Chondrocyte (in vitro differentiated cells): ENCODE data around the gene PLAGL2. TPM values are rescaled to one million over a fixed set of nuclear protein-coding genes. Genes with fewer than 3 reads are reported as not detected.

ENCODE experiments used
- DNase-seq: peaks from one replicate; pipeline ENCODE4 v3.0.0; 2021; ENCODE audit warnings: mixed read lengths, low spot score
- H3K27ac Mint-ChIP-seq: one replicate; pipeline ENCODE4 v1.8.0; 2021; ENCODE audit warnings: mild to moderate bottlenecking, moderate library complexity, mixed read lengths; ENCODE audit not compliant: unreplicated experiment
- H3K27me3 Mint-ChIP-seq: 2 replicates; pipeline ENCODE4 v1.8.0; 2021; ENCODE audit warnings: low read depth, mixed read lengths
- H3K36me3 Mint-ChIP-seq: 2 replicates; pipeline ENCODE4 v1.8.0; 2021; ENCODE audit warnings: low read depth, mixed read lengths
- H3K4me1 Mint-ChIP-seq: 2 replicates; pipeline ENCODE4 v1.8.0; 2021; ENCODE audit warnings: low read depth, mild to moderate bottlenecking, mixed read lengths
- H3K4me3 Mint-ChIP-seq: one replicate; pipeline ENCODE4 v1.8.0; 2021; ENCODE audit warnings: mild to moderate bottlenecking, moderate library complexity, mixed read lengths; ENCODE audit not compliant: unreplicated experiment
- H3K9me3 Mint-ChIP-seq: 2 replicates; pipeline ENCODE4 v1.8.0; 2021; ENCODE audit warnings: low read depth, mixed read lengths
- total RNA-seq: library from RNA; stranded (reverse); gene quantifications from 3 replicates; pipeline ENCODE4 v1.2.1, GENCODE V29; 2021
- TF ChIP-seq, protein P1 (sequence below): fragments of 200-600 bp; sonication (generic); IDR thresholded peaks from 2 replicates; pipeline ENCODE4 v1.5.0; 2021; ENCODE audit warnings: antibody characterized with exemption, mild to moderate bottlenecking, moderate library complexity

Gene PLAGL2
- total RNA-seq, 1 donor from 2014 or later: 16.4 TPM

DNA sequence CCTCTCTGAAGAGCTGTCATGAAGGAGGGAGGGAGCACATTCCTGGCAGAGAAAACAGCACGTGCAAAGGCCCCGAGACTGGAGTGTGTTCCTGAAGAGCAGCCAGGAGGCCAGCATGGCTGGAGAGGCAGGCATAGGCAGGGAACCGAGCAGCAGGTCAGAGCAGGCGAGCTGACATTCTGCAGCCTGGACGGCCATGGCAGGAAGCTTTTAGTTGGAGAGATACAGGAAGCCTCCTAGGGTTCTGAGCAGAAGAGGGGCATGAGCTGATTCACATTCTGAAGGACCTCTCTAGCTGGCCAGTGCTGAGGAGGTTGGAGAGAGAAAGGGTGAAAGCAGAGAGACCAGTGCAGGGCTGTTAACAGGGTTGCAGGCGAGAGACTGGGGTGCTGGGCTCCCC lies 29.9 kb upstream of the PLAGL2 start:
- DNase-seq: peak; percentile 49
- H3K27me3 Mint-ChIP-seq: no peaks in the 10 kb centered on the region
- no peaks in the 10 kb centered on the region for H3K9me3 Mint-ChIP-seq
- no peak overlapping the region for H3K27ac Mint-ChIP-seq
- TF ChIP-seq, protein P1, sequence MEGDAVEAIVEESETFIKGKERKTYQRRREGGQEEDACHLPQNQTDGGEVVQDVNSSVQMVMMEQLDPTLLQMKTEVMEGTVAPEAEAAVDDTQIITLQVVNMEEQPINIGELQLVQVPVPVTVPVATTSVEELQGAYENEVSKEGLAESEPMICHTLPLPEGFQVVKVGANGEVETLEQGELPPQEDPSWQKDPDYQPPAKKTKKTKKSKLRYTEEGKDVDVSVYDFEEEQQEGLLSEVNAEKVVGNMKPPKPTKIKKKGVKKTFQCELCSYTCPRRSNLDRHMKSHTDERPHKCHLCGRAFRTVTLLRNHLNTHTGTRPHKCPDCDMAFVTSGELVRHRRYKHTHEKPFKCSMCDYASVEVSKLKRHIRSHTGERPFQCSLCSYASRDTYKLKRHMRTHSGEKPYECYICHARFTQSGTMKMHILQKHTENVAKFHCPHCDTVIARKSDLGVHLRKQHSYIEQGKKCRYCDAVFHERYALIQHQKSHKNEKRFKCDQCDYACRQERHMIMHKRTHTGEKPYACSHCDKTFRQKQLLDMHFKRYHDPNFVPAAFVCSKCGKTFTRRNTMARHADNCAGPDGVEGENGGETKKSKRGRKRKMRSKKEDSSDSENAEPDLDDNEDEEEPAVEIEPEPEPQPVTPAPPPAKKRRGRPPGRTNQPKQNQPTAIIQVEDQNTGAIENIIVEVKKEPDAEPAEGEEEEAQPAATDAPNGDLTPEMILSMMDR: no peak
- no peak overlapping the region for H3K4me3 Mint-ChIP-seq
- H3K36me3 Mint-ChIP-seq: peaks cover 40% of the 10 kb centered on the region
- H3K4me1 Mint-ChIP-seq: peaks cover 5% of the 10 kb centered on the region

DNA sequence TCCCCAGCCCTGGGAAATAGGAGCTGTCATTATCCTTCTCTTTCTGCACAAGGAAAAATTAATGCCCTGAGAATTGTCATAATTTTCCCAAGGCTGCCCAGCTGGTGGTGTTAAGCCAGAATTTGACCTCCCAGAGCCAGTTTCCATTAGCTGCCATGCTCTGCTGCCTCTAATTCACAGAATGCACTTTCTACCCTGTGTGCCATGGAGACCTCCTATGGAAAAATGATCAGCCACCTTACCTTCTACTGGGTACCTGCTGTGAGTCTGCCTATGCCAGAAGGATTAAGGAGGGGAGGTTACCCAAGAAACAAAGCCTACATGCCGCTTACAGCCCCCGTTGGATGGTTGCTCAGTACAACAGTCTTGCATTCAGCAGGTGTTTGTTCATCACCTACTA lies 29.3 kb upstream of the PLAGL2 start:
- TF ChIP-seq, protein P1: no peak
- peak; percentile 2 for DNase-seq
- peaks cover 5% of the 10 kb centered on the region for H3K4me1 Mint-ChIP-seq
- no peak overlapping the region for H3K4me3 Mint-ChIP-seq
- no peaks in the 10 kb centered on the region for H3K9me3 Mint-ChIP-seq
- no peaks in the 10 kb centered on the region for H3K27me3 Mint-ChIP-seq
- peaks cover 43% of the 10 kb centered on the region for H3K36me3 Mint-ChIP-seq
- H3K27ac Mint-ChIP-seq: no peak overlapping the region

DNA sequence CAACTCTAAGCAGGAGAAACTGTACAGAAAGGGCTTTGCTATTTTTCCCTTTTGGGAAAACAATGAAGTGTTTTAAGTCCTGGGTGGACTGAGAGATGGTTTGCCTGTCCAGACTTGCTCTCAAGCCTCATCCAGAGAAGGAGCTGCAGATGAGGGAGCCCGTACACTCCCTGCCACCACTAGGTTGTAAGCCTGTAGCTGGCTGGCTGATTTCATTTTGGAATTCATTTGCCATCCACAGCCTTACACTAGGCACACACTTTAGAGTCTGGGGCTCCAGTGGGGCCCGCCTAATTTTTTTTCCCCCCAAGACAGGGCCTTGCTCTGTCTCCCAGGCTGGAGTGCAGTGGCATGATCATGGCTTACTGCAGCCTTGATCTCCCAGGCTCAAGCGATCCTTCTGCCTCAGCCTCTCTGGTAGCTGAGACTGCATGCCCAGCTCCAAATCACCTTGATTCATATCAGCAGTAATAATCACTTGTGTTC lies 28.5 kb upstream of the PLAGL2 start:
- Mint-ChIP-seq H3K4me3 (no peak overlapping the region), H3K27ac (no peak overlapping the region), H3K27me3 (no peaks in the 10 kb centered on the region), H3K36me3 (peaks cover 50% of the 10 kb centered on the region), H3K9me3 (no peaks in the 10 kb centered on the region), H3K4me1 (peaks cover 5% of the 10 kb centered on the region)
- TF ChIP-seq, protein P1: no peak
- DNase-seq: peak; percentile 30

DNA sequence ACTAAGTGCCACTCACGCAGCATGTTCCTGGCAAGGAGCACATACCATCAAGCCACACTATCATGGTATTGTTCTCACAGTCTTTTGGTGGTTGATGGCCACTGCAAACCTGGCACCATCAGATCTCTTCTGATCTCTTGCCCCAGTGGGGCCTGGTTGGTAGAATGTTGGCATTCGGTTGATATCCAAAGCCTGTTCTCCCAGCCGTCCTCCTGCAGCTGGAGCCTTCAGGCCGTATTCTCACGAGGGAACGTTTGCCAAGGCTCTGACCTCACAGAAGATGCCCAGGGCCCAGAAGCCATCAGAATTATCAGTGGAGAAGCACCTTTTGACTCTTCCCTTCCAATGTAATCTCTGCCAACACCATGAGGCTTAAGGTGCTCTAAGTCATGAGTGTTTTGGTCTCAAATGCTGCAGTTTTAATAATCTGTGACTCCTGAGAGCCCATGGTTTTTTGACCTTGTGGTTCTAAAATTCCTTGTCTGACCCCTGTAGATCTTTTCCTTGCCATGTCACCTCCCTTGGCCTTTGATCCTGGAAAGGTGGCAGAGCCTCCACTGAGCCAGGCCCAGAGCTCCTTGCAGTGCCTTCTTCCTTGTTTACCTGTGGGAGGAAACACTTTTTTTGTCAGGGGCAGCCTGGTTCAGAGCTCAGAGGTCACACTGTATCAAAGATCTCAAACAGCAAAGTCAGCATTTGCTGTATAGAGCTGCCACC lies 27.9 kb upstream of the PLAGL2 start:
- Mint-ChIP-seq H3K36me3 (peaks cover 55% of the 10 kb centered on the region), H3K27ac (no peak overlapping the region), H3K9me3 (no peaks in the 10 kb centered on the region), H3K27me3 (no peaks in the 10 kb centered on the region), H3K4me1 (peaks cover 5% of the 10 kb centered on the region), H3K4me3 (no peak overlapping the region)
- DNase-seq: peak; percentile 18
- TF ChIP-seq, protein P1: no peak

DNA sequence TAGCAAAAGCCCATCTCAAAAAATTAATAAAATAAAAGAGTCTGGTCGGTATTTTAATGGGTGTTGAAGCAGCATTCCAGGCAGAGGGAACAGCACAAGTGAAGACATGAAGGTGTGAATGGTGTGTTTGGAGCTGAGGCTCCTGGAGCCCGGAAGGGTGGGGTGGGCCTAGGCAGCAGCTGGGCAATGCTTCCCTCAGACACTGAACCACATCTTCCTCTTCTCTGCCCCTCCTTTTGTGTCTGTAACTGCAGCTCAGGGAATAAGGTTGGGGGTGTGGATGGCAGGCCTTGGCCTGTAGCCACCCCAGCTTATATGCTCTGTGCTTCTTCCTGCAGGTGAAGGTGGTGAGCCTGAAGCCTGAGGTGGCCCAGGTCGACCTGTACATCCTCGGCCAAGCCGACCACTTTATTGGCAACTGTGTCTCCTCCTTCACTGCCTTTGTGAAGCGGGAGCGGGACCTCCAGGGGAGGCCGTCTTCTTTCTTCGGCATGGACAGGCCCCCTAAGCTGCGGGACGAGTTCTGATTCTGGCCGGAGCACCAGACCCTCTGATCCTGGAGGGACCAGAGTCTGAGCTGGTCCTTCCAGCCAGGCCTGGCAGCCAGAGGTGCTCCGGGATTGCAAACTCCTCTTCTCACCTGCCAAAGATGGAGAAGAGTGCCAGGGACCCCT lies 26.7 kb upstream of the PLAGL2 start:
- H3K4me3 Mint-ChIP-seq: no peak overlapping the region
- H3K27ac Mint-ChIP-seq: no peak overlapping the region
- H3K4me1 Mint-ChIP-seq: no peaks in the 10 kb centered on the region
- H3K9me3 Mint-ChIP-seq: no peaks in the 10 kb centered on the region
- peaks cover 56% of the 10 kb centered on the region for H3K36me3 Mint-ChIP-seq
- TF ChIP-seq, protein P1: no peak
- DNase-seq: peak; percentile 67
- no peaks in the 10 kb centered on the region for H3K27me3 Mint-ChIP-seq
